Iris pigment epithelial cell (primary cell): ENCODE data around the gene FHAD1.
"Not testable (repeated sequence)": the region's sequence is repeated elsewhere in the genome, so short reads cannot be mapped to it uniquely, and the experiment has no call there.

Experiments used
- DNase-seq: peaks from one replicate; pipeline ENCODE4 v3.0.0-alpha.2; 2011; ENCODE audit warnings: low read depth

FHAD1 gene

GRCh38 chr1:15276691-15277446 lies 29.8 kb downstream of the FHAD1 start:
- DNase-seq = no peak

GRCh38 chr1:15277447-15277838 lies 30.4 kb downstream of the FHAD1 start:
- DNase-seq = no peak

- no peak for DNase-seq
Measured at GRCh38 chr1:15277933-15278332, 30.9 kb downstream of the FHAD1 start.

- no peak for DNase-seq
Measured at GRCh38 chr1:15279576-15280230, 32.7 kb downstream of the FHAD1 start.

DNA sequence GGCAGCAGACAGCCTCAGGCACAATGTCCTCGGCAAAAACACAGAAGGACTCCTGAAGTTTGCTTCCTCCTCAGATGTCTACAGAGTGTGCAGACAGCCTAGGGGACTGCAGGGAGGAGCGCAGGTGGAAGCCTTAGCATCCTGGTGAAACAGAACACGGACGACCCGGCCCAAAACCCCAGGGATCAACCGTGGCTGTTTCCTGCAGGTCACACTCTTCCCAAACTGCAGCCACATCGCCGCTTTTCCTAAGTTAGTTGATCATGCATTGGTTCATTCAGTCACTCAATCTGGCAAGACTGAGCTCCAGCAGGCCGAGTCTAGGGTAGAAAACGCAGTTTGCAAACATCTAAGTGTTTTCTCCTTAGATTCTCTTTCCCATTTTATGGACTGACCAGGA lies 33.4 kb downstream of the FHAD1 start:
- no peak for DNase-seq

DNA sequence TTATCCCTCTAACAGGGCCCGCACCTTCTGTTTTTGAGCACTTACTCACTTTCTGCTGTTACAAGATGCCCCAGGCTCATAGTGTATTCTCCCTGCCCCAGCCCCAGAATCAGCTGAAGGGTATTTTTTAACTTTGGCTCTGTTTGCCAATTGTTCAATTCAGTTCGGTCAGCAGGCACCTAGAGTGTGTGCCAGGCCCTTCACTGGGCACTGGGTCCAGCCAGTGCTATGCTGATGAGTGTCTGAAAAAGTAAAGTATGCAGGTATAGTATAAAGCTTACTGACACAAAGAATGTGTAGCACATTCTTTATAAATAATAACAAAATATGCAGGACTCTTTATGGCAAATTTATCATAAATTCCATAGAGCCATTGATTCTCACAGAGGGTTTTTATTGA lies 35.0 kb downstream of the FHAD1 start:
- no peak for DNase-seq

- no peak for DNase-seq
Measured at GRCh38 chr1:15282810-15283474, 35.9 kb downstream of the FHAD1 start.

GRCh38 chr1:15283526-15283925 lies 36.5 kb downstream of the FHAD1 start:
- DNase-seq = no peak

- DNase-seq = no peak
Measured at GRCh38 chr1:15286452-15286851, 39.4 kb downstream of the FHAD1 start.

GRCh38 chr1:15287035-15287979 lies 40.3 kb downstream of the FHAD1 start:
- DNase-seq = no peak

- no peak for DNase-seq
Measured at GRCh38 chr1:15288173-15288926, 41.3 kb downstream of the FHAD1 start.

DNA sequence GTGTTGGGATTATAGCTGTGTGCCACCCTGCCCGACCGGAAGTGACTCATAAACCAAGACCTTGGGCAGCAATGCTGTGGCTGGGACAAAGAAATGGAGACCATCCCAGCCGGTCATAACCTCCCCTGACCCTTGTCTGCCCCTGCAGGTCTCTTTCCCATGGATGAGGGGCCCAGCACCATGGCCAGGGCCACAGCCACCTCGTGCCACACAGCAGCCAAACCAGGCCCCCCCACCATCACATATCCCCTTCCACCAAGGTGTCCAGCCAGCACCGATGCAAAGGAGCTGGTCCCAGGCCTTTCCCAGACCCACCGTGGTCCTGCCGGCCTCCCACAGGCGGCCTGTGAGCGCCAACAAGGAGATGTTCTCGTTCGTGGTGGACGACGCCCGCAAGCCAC lies 42.2 kb downstream of the FHAD1 start:
- DNase-seq = no peak

- DNase-seq = peak; percentile 91
Measured at GRCh38 chr1:15290382-15290781, 43.4 kb downstream of the FHAD1 start.

DNA sequence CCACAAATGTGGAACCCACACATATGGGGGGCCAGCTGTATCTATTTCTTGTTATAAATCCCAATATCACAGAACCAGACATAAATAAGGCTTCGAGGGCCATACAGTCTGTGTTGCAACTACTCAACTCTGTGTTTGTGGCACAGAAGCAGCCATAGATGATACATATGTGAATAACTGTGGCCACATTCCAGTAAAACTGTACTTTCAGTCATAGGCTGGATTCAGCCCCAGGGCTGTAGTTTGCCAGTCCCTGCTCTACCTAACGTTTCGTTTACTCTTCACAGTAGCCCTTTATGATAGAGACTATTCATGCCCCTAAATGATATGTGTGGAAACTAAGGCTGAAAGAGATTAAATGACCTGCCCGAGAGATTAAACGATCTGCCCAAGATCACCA lies 48.7 kb downstream of the FHAD1 start:
- DNase-seq = peak; percentile 18

GRCh38 chr1:15296585-15297321 lies 49.7 kb downstream of the FHAD1 start:
- peak; percentile 20 for DNase-seq

DNA sequence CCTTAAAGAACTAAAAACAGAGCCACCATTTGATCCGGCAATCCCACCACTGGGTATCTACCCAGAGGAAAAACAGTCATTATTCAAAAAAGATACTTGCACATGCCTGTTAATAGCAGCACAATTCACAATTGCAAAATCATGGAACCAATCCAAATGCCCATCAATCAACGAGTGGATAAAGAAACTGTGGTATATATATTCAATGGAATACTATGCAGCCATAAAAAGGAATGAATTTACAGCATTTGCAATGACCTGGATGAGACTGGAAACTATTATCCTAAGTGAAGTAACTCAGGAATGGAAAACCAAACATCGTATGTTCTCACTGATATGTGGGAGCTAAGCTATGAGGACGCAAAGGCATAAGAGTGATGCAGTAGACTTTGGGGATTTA lies 51.0 kb downstream of the FHAD1 start:
- DNase-seq = not testable (repeated sequence)

DNA sequence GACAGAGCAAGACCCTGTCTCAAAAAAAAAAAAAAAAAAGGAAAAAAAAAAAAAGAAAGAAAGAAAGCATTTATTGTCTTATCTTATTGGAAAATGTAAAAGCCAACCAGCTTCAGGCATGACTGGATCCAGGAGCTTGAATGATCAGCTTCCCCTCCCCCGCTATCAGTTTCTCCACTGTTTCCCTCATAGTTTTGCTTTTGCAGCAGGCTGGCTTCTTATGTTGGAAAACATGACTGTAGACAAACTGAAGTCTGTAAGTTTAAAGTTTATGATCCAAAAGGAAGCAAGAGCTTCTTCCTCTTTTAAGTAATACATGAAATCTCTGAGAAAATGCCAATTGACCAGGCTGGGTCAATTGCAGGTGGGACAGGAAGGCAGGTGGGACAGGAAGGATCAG lies 52.2 kb downstream of the FHAD1 start:
- no peak for DNase-seq

- no peak for DNase-seq
Measured at GRCh38 chr1:15299806-15300205, 52.8 kb downstream of the FHAD1 start.

DNA sequence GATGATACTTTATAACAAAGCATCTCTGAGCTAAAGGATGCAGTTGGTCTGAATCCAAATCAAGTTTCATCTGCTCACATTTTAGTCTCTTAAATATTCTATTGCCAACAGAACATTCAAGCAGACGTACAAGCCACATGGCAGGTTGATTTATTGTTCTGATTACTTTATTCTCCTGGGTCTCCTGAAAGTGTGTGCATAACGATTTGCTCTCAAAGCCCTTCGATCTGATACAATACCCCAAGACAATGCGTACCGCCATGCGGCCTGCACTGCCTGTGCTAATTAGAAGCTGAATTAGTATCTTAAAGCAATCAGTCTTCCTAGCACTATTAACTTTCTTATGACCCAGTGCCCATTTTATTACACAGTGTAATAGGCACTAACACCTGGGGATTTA lies 56.9 kb downstream of the FHAD1 start:
- no peak for DNase-seq

DNA sequence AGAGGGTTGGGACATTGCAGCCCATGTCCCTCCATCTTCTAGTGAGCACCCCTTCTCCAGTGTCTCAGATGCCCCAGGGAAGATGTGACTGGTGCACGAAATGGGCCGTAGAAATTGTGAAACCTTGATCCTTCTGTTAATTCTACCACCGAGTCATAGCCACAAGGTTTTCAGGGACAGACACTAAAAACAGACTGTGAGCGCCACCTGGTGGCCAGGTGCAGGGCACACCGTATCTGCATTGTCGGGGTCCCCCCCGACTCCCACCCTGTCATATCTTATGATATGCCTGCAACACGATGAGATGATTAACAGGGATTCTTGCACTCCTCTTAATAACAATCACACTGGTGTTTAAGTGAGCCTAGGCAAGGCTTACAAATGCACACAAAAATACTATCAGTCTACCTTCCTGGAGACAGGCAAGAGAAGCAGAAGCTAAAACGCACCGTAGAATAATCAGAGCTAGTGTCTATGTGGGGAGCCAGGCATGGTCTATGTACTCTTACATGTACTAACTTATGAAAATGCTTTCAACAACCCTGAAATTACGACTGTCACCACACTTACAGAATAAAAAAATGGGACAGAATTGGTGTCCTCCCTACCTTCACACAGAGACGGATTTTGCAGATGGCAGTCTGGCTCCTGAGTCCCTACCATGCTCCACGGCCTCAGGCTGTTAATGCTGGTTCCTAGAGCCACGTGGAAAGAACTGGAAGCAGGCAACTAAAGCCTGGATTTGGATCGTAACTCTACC lies 57.9 kb downstream of the FHAD1 start:
- peak; percentile 48 for DNase-seq
